HepG2 (cell line): ENCODE results near the gene CENATAC. TPM values are rescaled to one million over a fixed set of nuclear protein-coding genes. Genes with fewer than 3 reads are reported as not detected.
"Not testable (repeated sequence)": the region's sequence is repeated elsewhere in the genome, so short reads cannot be mapped to it uniquely, and the experiment has no call there.

Source experiments
- ATAC-seq: fragments of 200-7000 bp; cut with Tn5 transposase; 3 replicates; pipeline ENCODE4 v1.9.1; 2020; ENCODE audit warnings: mild to moderate bottlenecking, moderate library complexity
- BruUV-seq: library from RNA; stranded (reverse); fragments of 400-500 nt; replicated peaks from 2 replicates; lab custom pipeline; 2021; lab: Mats Ljungman, UMichigan
- CTCF ChIA-PET: fragments of 300-600 bp; formaldehyde crosslinking; extraction: SDS; loops from one replicate; lab custom pipeline; 2021; ENCODE audit warnings: low total read pairs, inconsistent platforms, low intra/inter-chr PET ratio; lab: Yijun Ruan, JAX
- POLR2A ChIA-PET: fragments of 350-600 bp; sonication (Branson Sonifier 250); formaldehyde crosslinking; loops from one replicate; lab custom pipeline; 2020; ENCODE audit warnings: antibody characterized with exemption, inconsistent platforms; lab: Yijun Ruan, JAX
- DNase-seq: peaks from one replicate; pipeline ENCODE4 v3.0.0-alpha.2; 2015; ENCODE audit warnings: low spot score
- FAIRE-seq: peaks from 3 replicates; lab custom pipeline; 2011; peaks lifted over from hg19 to GRCh38; lab: Jason Lieb, UNC
- H2AFZ ChIP-seq: one replicate; pipeline ENCODE4 v1.6.1; 2011; ENCODE audit warnings: low read length, inconsistent platforms
- H3K27ac ChIP-seq: fragments of 300-600 bp; 3 replicates; pipeline ENCODE4 v1.8.0; 2011; ENCODE audit warnings: mixed run types, mild to moderate bottlenecking, mixed read lengths, low read length, inconsistent platforms; ENCODE audit not compliant: insufficient read depth; ENCODE audit errors: extremely low read length
- H3K27me3 ChIP-seq, 2 experiments: fragments of 200-600 bp in 1 of 2; 2 replicates in 1 of 2; 3 replicates in 1 of 2; pipeline versions ENCODE4 v1.6.0 to v1.8.0; 2011; ENCODE audit warnings: low read length in 2 of 2, mild to moderate bottlenecking in 2 of 2, moderate library complexity in 2 of 2, inconsistent platforms in 1 of 2; ENCODE audit not compliant: insufficient read depth in 2 of 2, control insufficient read depth in 1 of 2
- H3K36me3 ChIP-seq, 2 experiments: fragments of 200-600 bp in 1 of 2; replicated peaks in 1 of 2; 2 replicates in 1 of 2; 3 replicates in 1 of 2; pipeline versions ENCODE4 v1.5.1 to v1.8.0; 2011; ENCODE audit warnings: low read length in 2 of 2, inconsistent platforms in 1 of 2; ENCODE audit not compliant: insufficient read depth in 2 of 2, control insufficient read depth in 1 of 2
- H3K4me1 ChIP-seq: 2 replicates; pipeline ENCODE4 v1.5.1; 2012; ENCODE audit warnings: low read length, inconsistent platforms; ENCODE audit not compliant: insufficient read depth
- H3K4me2 ChIP-seq: 2 replicates; pipeline ENCODE4 v1.6.0; 2011; ENCODE audit warnings: low read depth, low read length, inconsistent platforms
- H3K4me3 ChIP-seq, 3 experiments: fragments of 200-600 bp in 1 of 3; sonication (generic), shearing (Covaris generic) in 1 of 3; replicated peaks in 1 of 3; 2 replicates each; pipeline ENCODE4 v1.5.1; 2011 to 2016; ENCODE audit warnings: low read length in 3 of 3, inconsistent platforms in 2 of 3, low read depth in 2 of 3, mild to moderate bottlenecking in 2 of 3, control low read depth in 1 of 3, mixed read lengths in 1 of 3; ENCODE audit not compliant: insufficient read depth in 1 of 3
- H3K79me2 ChIP-seq: one replicate; pipeline ENCODE4 v1.6.1; 2011; ENCODE audit warnings: low read length, inconsistent platforms; ENCODE audit not compliant: insufficient read depth
- H3K9ac ChIP-seq: 2 replicates; pipeline ENCODE4 v1.6.0; 2011; ENCODE audit warnings: mild to moderate bottlenecking, low read depth, low read length, inconsistent platforms; ENCODE audit not compliant: insufficient read depth
- H3K9me3 ChIP-seq: 2 replicates; pipeline ENCODE4 v1.5.1; 2012; ENCODE audit warnings: mild to moderate bottlenecking, low read length
- H4K20me1 ChIP-seq: 2 replicates; pipeline ENCODE4 v1.6.0; 2011; ENCODE audit warnings: inconsistent platforms, mild to moderate bottlenecking, low read length, moderate library complexity; ENCODE audit not compliant: insufficient read depth
- FOXA3 ChIP-seq: IDR thresholded peaks from 2 replicates; pipeline ENCODE4 v1.6.1; 2016; ENCODE audit warnings: missing genetic modification reagents, missing compliant biosample characterization
- KLF11 ChIP-seq: IDR thresholded peaks from 2 replicates; pipeline ENCODE4 v1.6.1; 2016; ENCODE audit warnings: missing compliant biosample characterization
- PLRG1 ChIP-seq: fragments of 450-650 bp; conservative IDR thresholded peaks from 2 replicates; pipeline ENCODE4 v1.6.1; 2016
- ZNF121 ChIP-seq: sonication (generic); formaldehyde crosslinking; IDR thresholded peaks from 2 replicates; pipeline ENCODE4 v1.5.0; 2020; ENCODE audit warnings: mild to moderate bottlenecking, missing genetic modification reagents
- ZNF460 ChIP-seq: sonication (generic); formaldehyde crosslinking; IDR thresholded peaks from 2 replicates; pipeline ENCODE4 v1.5.1; 2020; ENCODE audit warnings: missing genetic modification reagents, mild to moderate bottlenecking, borderline replicate concordance
- ZNF580 ChIP-seq: IDR thresholded peaks from 2 replicates; pipeline ENCODE4 v1.6.1; 2016; ENCODE audit warnings: low read depth, borderline replicate concordance
- ZNF652 ChIP-seq: IDR thresholded peaks from 2 replicates; pipeline ENCODE4 v1.6.1; 2016; ENCODE audit warnings: low read depth, borderline replicate concordance
- WGBS: methylation state at CpG from one replicate; pipeline ENCODE4 v1.1.6; 2017; ENCODE audit warnings: low lambda C conversion rate; 5-methylcytosine and 5-hydroxymethylcytosine counted together
- in situ Hi-C: cut with HindIII; loops from 2 replicates; pipeline ENCODE4 v1.10.0; 2017; ENCODE audit warnings: low pct_unique_long_range_greater_than_20kb; ENCODE audit not compliant: extremely low pct_ligation_motif_present
- intact Hi-C: fragments of 100-400 bp; cut with micrococcal nuclease; formaldehyde crosslinking; loops from one replicate; pipeline ENCODE4 v1.10.0; 2022; ENCODE audit not compliant: unreplicated experiment
- polyA plus RNA-seq, 8 experiments: library from polyadenylated mRNA; depleted of rRNA in 3 of 8; stranded (reverse) in 7 of 8; unstranded in 1 of 8; fragments of >200 nt; fragmentation: Illumina TruSeq in 4 of 8; extraction: Trizol in 4 of 8; gene quantifications; 2 replicates each; pipeline versions ENCODE4 v1.2.1 to v1.2.3, GENCODE V29; 2011 to 2016; ENCODE audit warnings: low read depth in 4 of 8, missing spikeins in 1 of 8, mixed read lengths in 1 of 8; ENCODE audit not compliant: insufficient read depth in 1 of 8
- total RNA-seq, 5 experiments: library from RNA; depleted of rRNA; stranded (reverse); fragments of >200 nt; fragmentation: Illumina TruSeq; extraction: Trizol; gene quantifications; 2 replicates each; pipeline ENCODE4 v1.2.3, GENCODE V29; 2016; ENCODE audit warnings: low read depth in 1 of 5

CENATAC gene
- total and polyA plus RNA-seq, 2 of the 13 experiments (the other 11 are each of a cell fraction or from before 2014, with no cell fraction given): 21.7 to 25.0 TPM

- in situ Hi-C loops: no loop called here
Observed at GRCh38 chr11:119034813-119035212, 36.9 kb downstream of the CENATAC start.

GRCh38 chr11:119038884-119039283 lies 40.9 kb downstream of the CENATAC start:
- ChIA-PET CTCF (no interaction called here), POLR2A (no interaction called here)
- Histone ChIP-seq H3K36me3 (no peaks in the 10 kb centered on the region), H3K4me3 (no peak overlapping the region), H3K27ac (no peak overlapping the region), H3K4me1 (peaks cover 16% of the 10 kb centered on the region; the same call in 1 of the 2 replicates), H4K20me1 (no peaks in the 10 kb centered on the region), H3K27me3 (no peaks in the 10 kb centered on the region; a peak in 1 of 5 replicates), H3K79me2 (no peaks in the 10 kb centered on the region), H3K9ac (no peak overlapping the region), H3K9me3 (no peaks in the 10 kb centered on the region), H3K4me2 (0 out of 2 replicates have a peak overlapping the region, but pooled peaks have one; percentile 1), H2AFZ (no peak overlapping the region)
- whole genome bisulfite sequencing: 34% methylated on average over 5 of the region's 5 CpGs
- FAIRE-seq (no peak), ATAC-seq (no peak), DNase-seq (no peak)
- TF ChIP-seq ZNF652 (CRISPR knock-in tag) (no peak), ZNF580 (CRISPR knock-in tag) (no peak), KLF11 (CRISPR knock-in tag) (no peak), PLRG1 (no peak)
- BruUV-seq: no TSS peak
- in situ Hi-C loops: no loop called here
- intact Hi-C loops: no loop called here

More at GRCh38 chr11:119034813-119035212, 36.9 kb downstream of the CENATAC start:
- Histone ChIP-seq H3K9me3 (no peaks in the 10 kb centered on the region), H2AFZ (no peak overlapping the region), H3K27ac (no peak overlapping the region), H3K4me1 (peaks cover 29% of the 10 kb centered on the region), H4K20me1 (no peaks in the 10 kb centered on the region), H3K27me3 (no peaks in the 10 kb centered on the region; a peak in 1 of 5 replicates), H3K36me3 (no peaks in the 10 kb centered on the region; a peak in 1 of 5 replicates), H3K4me3 (no peak overlapping the region), H3K79me2 (peaks cover 3% of the 10 kb centered on the region), H3K4me2 (no peak overlapping the region), H3K9ac (no peak overlapping the region)
- FAIRE-seq (no peak), ATAC-seq (no peak), DNase-seq (no peak)
- BruUV-seq: no TSS peak
- CTCF ChIA-PET: no interaction called here
- no peak for TF ChIP-seq ZNF460 (CRISPR knock-in tag)
- no peak for TF ChIP-seq FOXA3 (CRISPR knock-in tag)
- TF ChIP-seq ZNF121 (CRISPR knock-in tag): peak; percentile 92
- 50% methylated on average over 3 of the region's 3 CpGs for WGBS
- POLR2A ChIA-PET: interaction anchor here (1.8 kb wide), 1 partner anchor 16 kb away, joined by 4 read pairs; no protein-coding TSS in a partner anchor
- intact Hi-C loops: no loop called here

- H2AFZ ChIP-seq, H3K9me3 ChIP-seq, in situ Hi-C loops, H3K9ac ChIP-seq, H3K36me3 ChIP-seq, intact Hi-C loops, DNase-seq, H4K20me1 ChIP-seq, H3K79me2 ChIP-seq, FAIRE-seq, POLR2A ChIA-PET, ATAC-seq, H3K4me3 ChIP-seq, H3K27ac ChIP-seq, CTCF ChIA-PET, H3K27me3 ChIP-seq, BruUV-seq: not testable (repeated sequence)
- 26% methylated on average over 4 of the region's 11 CpGs for WGBS
- peaks cover 16% of the 10 kb centered on the region; the same call in 1 of the 2 replicates for H3K4me1 ChIP-seq
- H3K4me2 ChIP-seq: 0 out of 2 replicates have a peak overlapping the region, but pooled peaks have one; percentile 7
Observed at GRCh38 chr11:119039471-119039870, 41.5 kb downstream of the CENATAC start.
